ENCODE data around the gene MYT1.

- no peak for TF ChIP-seq CTCF (IDR thresholded peaks at IDR 0.05)
- TF ChIP-seq POLR2AphosphoS5 (IDR thresholded peaks at IDR 0.05; ENCODE audit: insufficient read depth in 1 of 2, low read depth in 1 of 2), result no peak
Observed at GRCh38 chr20:64239449-64240242, 75.4 kb downstream of the MYT1 start.
